Chondrocyte (in vitro differentiated cells): ENCODE measurements around the gene COLEC12. TPM values are rescaled to one million over a fixed set of nuclear protein-coding genes. Genes with fewer than 3 reads are reported as not detected.

Experiments used
- DNase-seq: peaks from one replicate; pipeline ENCODE4 v3.0.0; 2021; ENCODE audit warnings: mixed read lengths, low spot score
- H3K27ac Mint-ChIP-seq: one replicate; pipeline ENCODE4 v1.8.0; 2021; ENCODE audit warnings: mild to moderate bottlenecking, moderate library complexity, mixed read lengths; ENCODE audit not compliant: unreplicated experiment
- H3K27me3 Mint-ChIP-seq: 2 replicates; pipeline ENCODE4 v1.8.0; 2021; ENCODE audit warnings: low read depth, mixed read lengths
- H3K36me3 Mint-ChIP-seq: 2 replicates; pipeline ENCODE4 v1.8.0; 2021; ENCODE audit warnings: low read depth, mixed read lengths
- H3K4me1 Mint-ChIP-seq: 2 replicates; pipeline ENCODE4 v1.8.0; 2021; ENCODE audit warnings: low read depth, mild to moderate bottlenecking, mixed read lengths
- H3K4me3 Mint-ChIP-seq: one replicate; pipeline ENCODE4 v1.8.0; 2021; ENCODE audit warnings: mild to moderate bottlenecking, moderate library complexity, mixed read lengths; ENCODE audit not compliant: unreplicated experiment
- H3K9me3 Mint-ChIP-seq: 2 replicates; pipeline ENCODE4 v1.8.0; 2021; ENCODE audit warnings: low read depth, mixed read lengths
- CTCF ChIP-seq: fragments of 200-600 bp; sonication (generic); IDR thresholded peaks from 2 replicates; pipeline ENCODE4 v1.5.0; 2021; ENCODE audit warnings: antibody characterized with exemption, mild to moderate bottlenecking, moderate library complexity
- total RNA-seq: library from RNA; stranded (reverse); gene quantifications from 3 replicates; pipeline ENCODE4 v1.2.1, GENCODE V29; 2021

Gene COLEC12
- total RNA-seq, 1 donor from 2014 or later, result 2.1 TPM

GRCh38 chr18:384897-385296 is 115.6 kb downstream of the COLEC12 start:
- Mint-ChIP-seq H3K27ac (no peak overlapping the region), H3K9me3 (no peaks in the 10 kb centered on the region), H3K4me3 (no peak overlapping the region), H3K36me3 (no peaks in the 10 kb centered on the region), H3K27me3 (no peaks in the 10 kb centered on the region), H3K4me1 (no peaks in the 10 kb centered on the region)
- no peak for DNase-seq
- TF ChIP-seq CTCF, result no peak

GRCh38 chr18:383135-383534 is 117.4 kb downstream of the COLEC12 start:
- no peak for TF ChIP-seq CTCF
- Mint-ChIP-seq H3K4me3 (no peak overlapping the region), H3K27me3 (no peaks in the 10 kb centered on the region), H3K27ac (no peak overlapping the region), H3K4me1 (peaks cover 4% of the 10 kb centered on the region), H3K9me3 (no peaks in the 10 kb centered on the region), H3K36me3 (no peaks in the 10 kb centered on the region)
- DNase-seq, result no peak

GRCh38 chr18:382423-382984 is 118.0 kb downstream of the COLEC12 start:
- H3K4me1 Mint-ChIP-seq, result peaks cover 8% of the 10 kb centered on the region
- no peak overlapping the region for H3K4me3 Mint-ChIP-seq
- H3K36me3 Mint-ChIP-seq, result no peaks in the 10 kb centered on the region
- no peaks in the 10 kb centered on the region for H3K9me3 Mint-ChIP-seq
- no peak overlapping the region for H3K27ac Mint-ChIP-seq
- DNase-seq, result no peak
- no peaks in the 10 kb centered on the region for H3K27me3 Mint-ChIP-seq
- TF ChIP-seq CTCF, result no peak

GRCh38 chr18:379681-380330 is 120.7 kb downstream of the COLEC12 start:
- no peak for DNase-seq
- Mint-ChIP-seq H3K27ac (no peak overlapping the region), H3K4me1 (peaks cover 31% of the 10 kb centered on the region), H3K36me3 (no peaks in the 10 kb centered on the region), H3K4me3 (no peak overlapping the region), H3K27me3 (no peaks in the 10 kb centered on the region), H3K9me3 (no peaks in the 10 kb centered on the region)
- no peak for TF ChIP-seq CTCF

- H3K4me3 Mint-ChIP-seq, result no peak overlapping the region
- no peaks in the 10 kb centered on the region for H3K27me3 Mint-ChIP-seq
- no peaks in the 10 kb centered on the region for H3K9me3 Mint-ChIP-seq
- no peak for TF ChIP-seq CTCF
- peaks cover 31% of the 10 kb centered on the region for H3K4me1 Mint-ChIP-seq
- no peak overlapping the region for H3K27ac Mint-ChIP-seq
- DNase-seq, result no peak
- no peaks in the 10 kb centered on the region for H3K36me3 Mint-ChIP-seq
Observed at GRCh38 chr18:378079-378478, 122.4 kb downstream of the COLEC12 start.
